GM19324 (cell line): ENCODE results near the gene NEURL3.
"Not testable (repeated sequence)": the region's sequence is repeated elsewhere in the genome, so short reads cannot be mapped to it uniquely, and the experiment has no call there.

Experiments
- ATAC-seq: cut with Tn5 transposase; IDR thresholded peaks from one replicate; pipeline ENCODE4 v1.9.1; 2021; ENCODE audit warnings: mild to moderate bottlenecking, moderate library complexity; ENCODE audit not compliant: unreplicated experiment, low FRiP score

NEURL3 gene

GRCh38 chr2:96509847-96510230 lies 4.7 kb upstream of the NEURL3 start:
- ATAC-seq, result no peak

- ATAC-seq, result peak; percentile 64
Observed at GRCh38 chr2:96509114-96509846, 4.1 kb upstream of the NEURL3 start.

- no peak for ATAC-seq
Observed at GRCh38 chr2:96508521-96509113, 3.5 kb upstream of the NEURL3 start.

- peak; percentile 43 for ATAC-seq
Observed at GRCh38 chr2:96507957-96508520, 2.9 kb upstream of the NEURL3 start.

- ATAC-seq, result no peak
Observed at GRCh38 chr2:96506907-96507240, 1.7 kb upstream of the NEURL3 start.

- no peak for ATAC-seq
Observed at GRCh38 chr2:96506016-96506906, 1.1 kb upstream of the NEURL3 start.

- ATAC-seq, result no peak
Observed at GRCh38 chr2:96503637-96504243, 1.4 kb downstream of the NEURL3 start.

GRCh38 chr2:96502891-96503636 lies 2.1 kb downstream of the NEURL3 start:
- no peak for ATAC-seq

GRCh38 chr2:96501886-96502810 lies 3.0 kb downstream of the NEURL3 start:
- ATAC-seq, result no peak

GRCh38 chr2:96501471-96501874 lies 3.7 kb downstream of the NEURL3 start:
- no peak for ATAC-seq

GRCh38 chr2:96500385-96501066 lies 4.6 kb downstream of the NEURL3 start:
- ATAC-seq, result no peak

GRCh38 chr2:96499061-96499960 lies 5.8 kb downstream of the NEURL3 start:
- ATAC-seq, result no peak

- not testable (repeated sequence) for ATAC-seq
Observed at GRCh38 chr2:96498611-96499010, 6.5 kb downstream of the NEURL3 start.

- ATAC-seq, result no peak
Observed at GRCh38 chr2:96498021-96498431, 7.1 kb downstream of the NEURL3 start.

- no peak for ATAC-seq
Observed at GRCh38 chr2:96495982-96496629, 9.1 kb downstream of the NEURL3 start.

- ATAC-seq, result no peak
Observed at GRCh38 chr2:96494188-96494587, 11.0 kb downstream of the NEURL3 start.

GRCh38 chr2:96493072-96493471 lies 12.1 kb downstream of the NEURL3 start:
- no peak for ATAC-seq
